ENCODE data around the gene DCUN1D2.
"Not testable (repeated sequence)": the region's sequence is repeated elsewhere in the genome, so short reads cannot be mapped to it uniquely, and the experiment has no call there.

Gene DCUN1D2

DNA sequence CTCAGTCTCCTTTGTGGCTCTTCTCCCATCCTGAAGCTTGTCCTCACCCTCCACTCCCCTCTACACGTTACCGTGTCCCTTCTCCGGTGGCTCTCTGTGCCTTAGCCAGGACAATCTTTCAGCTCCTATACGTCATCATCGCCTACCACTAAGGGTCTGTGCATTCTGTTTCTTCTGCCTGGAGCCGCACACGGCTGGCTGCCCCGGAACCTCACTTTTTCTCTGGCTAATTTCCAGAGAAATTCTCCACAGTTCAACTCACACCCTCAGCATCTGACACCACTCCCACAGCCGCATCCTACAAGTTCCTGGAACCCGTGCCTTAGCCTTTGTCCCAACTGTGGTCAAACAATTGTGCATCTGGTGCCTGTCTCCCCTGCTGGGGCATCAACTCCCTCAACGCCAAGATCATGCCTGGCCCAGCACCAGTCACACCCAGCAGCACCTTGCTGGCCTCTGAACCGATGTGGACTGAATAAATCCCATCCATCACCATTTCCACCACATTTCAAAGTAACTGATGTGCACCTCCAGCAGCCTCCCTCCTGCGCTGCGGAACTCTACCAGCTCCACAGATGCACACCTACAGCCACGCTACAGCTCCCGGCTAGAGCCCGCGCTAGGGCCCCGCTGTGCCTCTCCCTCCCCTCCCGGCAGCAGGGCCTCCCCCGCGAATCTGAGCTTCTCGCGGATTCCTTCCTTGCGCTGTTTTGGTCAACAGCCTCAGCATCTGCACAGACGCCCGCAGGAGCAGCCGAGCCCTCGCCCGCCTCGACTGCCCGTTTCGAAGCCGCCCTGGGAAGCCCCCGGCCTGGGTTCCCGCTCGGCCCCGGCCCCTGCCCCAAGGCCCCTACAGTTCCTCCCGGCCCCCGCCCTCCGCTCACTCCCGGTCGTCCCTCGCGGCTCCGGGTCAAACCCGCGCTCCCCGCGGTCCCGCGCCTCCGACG lies 689 bp downstream of the DCUN1D2 start:
- DNase-seq (ENCODE audit: low read depth in 3 of 3) = peak; percentile 3 to 31 (median 21)

DNA sequence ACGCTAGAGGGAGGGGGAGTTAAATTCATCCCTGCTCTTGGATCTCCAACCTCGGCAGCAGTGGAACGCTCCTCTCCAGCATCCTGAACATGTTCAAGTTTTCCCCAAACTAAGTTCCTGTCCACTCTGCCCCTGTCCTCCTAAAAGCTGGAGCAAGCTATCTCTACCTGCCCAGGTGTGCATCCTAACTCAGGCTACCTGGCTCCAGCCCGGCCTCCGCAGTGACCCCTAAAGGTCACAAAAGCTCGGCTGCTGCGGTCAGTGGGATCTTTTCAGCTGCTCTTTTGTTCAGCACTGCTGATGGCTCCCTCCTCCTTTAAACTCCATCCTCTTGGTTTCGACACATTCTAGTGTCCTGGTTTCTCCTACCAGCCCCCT lies 1.4 kb downstream of the DCUN1D2 start:
- DNase-seq (ENCODE audit: low read depth in 3 of 3) = no peak

DNA sequence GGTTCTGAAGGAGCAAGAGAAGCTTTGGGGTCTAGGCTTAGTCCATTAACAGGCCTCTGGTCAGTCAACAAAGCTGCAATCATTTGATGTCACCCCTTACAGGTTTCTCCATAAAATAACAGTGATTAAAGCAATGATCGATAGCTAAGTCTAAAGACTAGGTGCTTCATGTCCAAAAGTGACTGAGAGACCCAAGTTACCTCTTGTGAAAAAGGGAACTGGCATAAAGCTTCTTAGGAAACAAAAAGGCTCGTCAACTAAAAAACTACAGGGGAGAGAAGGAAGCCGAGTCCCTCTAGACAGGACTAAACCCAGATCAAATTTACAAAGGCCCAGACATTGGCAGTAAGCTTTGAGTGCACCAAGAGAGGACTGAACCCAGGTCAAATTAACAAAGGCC lies 2.2 kb downstream of the DCUN1D2 start:
- DNase-seq (ENCODE audit: low read depth in 3 of 3) = no peak

DNA sequence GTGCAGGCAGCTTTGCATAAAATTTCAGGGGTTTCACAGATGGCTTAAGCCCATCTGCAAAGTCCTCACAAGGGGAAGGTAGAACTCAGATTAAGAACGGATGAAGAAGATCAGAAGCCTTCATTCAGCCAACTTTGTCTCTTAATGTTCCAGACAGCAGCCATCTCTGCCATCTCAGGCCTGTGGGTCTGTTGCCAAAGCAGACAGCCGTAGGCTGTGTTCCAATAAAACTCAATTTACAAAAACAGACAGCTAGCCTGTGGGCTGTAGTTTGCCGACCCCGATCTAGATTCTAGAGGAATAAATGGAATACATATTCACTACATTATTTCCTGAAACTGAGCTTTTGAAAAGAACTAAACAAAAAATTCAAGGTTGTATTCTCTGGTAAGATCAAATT lies 3.8 kb downstream of the DCUN1D2 start:
- no peak for DNase-seq (ENCODE audit: low read depth in 3 of 3)

DNA sequence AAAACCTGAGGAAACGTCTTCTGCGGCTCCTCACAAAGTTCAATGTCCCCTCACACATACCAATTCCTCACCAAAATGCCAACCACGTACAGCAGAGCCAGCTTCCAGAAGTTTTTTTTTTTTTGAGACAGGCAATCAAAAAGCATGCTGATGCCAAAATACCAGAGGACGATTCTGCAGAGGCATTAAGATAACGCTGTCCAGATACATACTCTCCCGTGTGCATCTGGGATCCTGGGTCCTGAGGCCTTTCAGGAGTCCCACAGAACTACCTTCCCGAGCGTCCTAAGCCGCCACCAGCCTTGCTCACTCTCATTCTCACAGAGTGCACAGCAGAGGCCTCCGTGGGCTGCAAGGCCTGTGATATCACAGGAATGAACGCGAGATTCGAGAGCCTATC lies 5.0 kb downstream of the DCUN1D2 start:
- no peak for DNase-seq (ENCODE audit: low read depth in 3 of 3)

DNA sequence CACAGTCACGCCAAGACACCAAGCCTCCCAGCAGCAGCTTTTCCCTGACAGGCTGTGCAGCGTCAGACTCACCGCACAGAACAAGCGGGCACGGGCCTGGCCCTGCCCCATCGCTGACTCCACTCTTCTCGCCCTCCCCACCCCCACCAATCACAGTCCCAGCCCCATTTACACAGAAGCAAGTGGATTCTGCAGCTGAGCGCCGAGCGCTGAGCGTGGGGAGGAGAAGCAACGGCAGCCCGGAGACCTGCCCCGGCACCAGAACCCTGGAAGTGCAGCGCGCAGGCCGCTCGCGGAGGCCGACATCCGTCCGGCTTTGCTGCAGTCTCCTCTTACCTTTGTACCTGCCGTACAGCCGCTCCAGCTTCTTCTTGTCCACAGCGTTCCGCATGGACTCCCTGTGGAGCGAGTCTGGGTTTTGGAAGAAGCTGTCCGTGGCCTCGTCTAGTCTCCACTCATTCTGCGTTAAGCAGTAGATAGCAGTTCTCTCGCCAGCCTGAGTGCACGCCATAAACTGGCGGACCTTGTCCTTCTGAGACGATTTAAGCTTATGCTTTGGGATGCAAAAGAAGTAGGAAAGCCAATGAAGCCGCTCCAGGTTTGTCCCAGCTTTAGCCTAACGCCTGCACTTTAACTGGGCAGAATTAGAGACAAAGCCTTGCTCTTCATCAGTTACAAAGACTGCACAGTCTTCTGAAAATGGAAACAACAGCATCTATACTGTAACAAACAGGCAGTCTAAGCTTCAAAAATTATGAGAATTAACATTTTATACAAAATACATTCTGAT lies 6.8 kb downstream of the DCUN1D2 start:
- DNase-seq (ENCODE audit: low read depth in 3 of 3) = no peak

DNA sequence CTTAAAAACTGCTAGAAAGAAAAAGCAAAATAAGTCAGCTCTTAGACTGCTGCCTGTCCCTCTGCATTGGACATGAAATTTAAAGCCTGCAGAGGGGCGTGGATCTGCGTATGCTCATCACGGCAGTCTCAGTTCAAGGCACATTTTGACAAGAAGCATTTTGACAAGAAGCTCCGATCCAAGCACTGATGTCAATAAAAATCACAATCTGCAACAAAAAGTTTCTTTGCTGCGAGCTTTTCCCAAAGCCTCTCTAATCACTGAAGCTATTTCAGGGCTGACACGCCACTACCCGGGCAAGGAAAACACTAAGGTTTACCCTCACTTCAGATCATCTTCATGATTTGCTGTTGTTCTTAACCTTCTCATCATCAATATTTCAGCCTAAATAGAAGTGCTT lies 7.4 kb downstream of the DCUN1D2 start:
- no peak for DNase-seq (ENCODE audit: low read depth in 3 of 3)

DNA sequence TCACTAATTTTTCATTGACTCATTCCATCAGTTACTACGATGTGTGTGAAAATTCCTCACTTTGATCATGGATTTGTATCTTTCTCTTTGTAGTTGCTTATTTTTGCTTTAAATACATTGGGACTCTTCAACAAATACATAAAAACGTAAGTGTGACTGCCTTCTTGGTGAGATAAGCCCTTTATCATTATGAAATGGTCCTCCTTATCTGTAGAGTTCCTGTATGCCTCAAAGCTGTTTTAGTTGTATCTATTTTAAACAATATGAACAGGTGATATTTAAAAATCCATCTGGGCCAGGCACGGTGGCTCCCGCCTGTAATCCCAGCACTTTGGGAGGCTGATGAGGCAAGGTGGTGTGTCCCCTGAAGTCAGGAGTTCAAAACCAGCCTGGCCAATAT lies 11.3 kb downstream of the DCUN1D2 start:
- no peak for DNase-seq (ENCODE audit: low read depth in 3 of 3)

DNA sequence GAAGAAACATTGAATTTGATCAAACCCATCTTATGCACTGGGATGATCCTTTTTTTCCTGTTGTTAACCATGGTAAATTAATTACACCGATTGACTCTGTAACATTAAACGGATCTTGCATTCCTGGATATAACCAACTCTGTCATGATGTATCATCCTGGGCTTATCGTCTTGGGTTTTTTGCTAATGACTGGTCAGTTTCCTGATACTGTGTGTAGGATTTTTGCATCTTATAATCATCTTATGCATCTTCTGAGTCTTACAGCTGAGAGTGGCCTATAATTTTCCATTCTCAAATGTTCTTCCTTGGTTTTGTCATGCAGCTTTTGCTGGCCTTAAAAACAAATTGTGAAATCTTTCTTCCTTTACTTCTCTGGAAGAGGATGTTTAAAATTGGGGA lies 12.8 kb downstream of the DCUN1D2 start:
- no peak for DNase-seq (ENCODE audit: low read depth in 3 of 3)

DNA sequence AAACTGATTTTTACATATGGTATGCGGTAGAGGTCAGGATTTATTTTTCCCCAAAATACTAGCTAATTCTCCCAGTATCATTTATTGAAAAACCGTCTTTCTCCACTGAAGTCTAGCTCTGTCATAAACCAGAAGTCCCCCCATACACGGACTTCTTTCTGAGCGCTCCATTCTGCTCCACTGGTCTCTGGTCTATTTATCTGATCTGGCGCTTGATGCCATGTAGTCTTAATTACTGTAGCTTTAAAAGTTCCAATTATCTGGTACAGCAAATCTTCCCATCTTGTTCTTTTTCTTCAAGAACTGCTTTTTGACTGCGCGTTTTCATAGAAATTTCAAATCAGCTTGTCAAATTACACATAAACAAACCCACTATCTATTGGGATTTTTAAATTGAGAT lies 13.7 kb downstream of the DCUN1D2 start:
- no peak for DNase-seq (ENCODE audit: low read depth in 3 of 3)

DNA sequence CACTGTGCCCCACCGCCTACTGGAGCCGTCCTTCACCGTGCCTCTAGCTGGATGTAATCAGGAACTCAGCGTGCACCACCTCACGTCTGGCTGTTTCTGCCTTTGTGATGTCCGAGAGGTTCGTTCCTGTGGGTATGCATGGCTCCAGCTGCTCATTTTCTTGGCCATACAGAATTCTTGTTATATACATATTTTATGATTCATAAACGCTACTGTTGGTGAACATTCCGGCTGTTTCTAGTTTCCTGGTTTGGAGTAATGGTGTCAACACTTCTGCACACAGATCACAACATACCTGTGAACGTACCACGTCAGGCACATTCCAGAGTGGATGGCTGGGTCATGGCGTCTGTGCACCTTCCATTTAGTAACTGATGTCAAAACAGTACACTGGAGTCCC lies 14.6 kb downstream of the DCUN1D2 start:
- DNase-seq (ENCODE audit: low read depth in 3 of 3) = no peak

DNA sequence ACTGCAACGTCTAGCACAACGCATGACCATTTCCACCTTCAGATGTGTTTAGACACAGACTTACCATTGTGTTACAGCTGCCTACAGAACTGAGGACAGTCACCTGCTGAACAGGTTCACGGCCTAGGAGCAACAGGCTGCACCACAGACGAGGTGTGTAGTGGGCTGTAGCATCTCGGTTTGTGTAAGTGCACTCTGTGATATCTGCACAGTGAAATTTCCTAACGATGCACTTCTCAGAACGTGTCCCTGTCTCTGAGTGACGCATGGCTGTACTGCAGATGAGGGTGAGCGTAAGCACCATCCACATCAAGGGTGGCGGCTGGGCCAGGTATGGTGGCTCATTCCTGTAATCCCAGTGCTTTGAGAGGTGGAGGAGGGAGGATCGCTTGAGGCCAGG lies 15.2 kb downstream of the DCUN1D2 start:
- DNase-seq (ENCODE audit: low read depth in 3 of 3) = no peak

DNA sequence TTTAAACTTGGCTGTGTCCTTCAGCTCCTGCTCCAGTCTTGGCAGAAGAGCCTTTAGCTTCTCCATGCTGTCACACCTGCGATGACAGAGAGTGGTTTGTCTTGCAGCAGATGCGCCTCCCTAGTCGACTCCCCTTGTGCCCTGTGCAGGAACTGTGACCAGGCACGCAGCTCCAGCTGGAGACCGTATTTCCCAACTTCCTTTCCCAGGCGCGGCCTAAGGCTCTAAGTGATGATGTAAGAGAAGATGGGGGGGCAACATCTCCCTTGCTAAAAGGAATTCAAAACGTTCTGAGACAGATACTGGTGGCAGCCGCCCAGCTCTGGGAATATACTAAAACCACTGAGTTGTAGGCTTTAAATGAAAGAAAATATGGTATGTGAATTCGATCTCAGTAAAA lies 16.3 kb downstream of the DCUN1D2 start:
- no peak for DNase-seq (ENCODE audit: low read depth in 3 of 3)

DNA sequence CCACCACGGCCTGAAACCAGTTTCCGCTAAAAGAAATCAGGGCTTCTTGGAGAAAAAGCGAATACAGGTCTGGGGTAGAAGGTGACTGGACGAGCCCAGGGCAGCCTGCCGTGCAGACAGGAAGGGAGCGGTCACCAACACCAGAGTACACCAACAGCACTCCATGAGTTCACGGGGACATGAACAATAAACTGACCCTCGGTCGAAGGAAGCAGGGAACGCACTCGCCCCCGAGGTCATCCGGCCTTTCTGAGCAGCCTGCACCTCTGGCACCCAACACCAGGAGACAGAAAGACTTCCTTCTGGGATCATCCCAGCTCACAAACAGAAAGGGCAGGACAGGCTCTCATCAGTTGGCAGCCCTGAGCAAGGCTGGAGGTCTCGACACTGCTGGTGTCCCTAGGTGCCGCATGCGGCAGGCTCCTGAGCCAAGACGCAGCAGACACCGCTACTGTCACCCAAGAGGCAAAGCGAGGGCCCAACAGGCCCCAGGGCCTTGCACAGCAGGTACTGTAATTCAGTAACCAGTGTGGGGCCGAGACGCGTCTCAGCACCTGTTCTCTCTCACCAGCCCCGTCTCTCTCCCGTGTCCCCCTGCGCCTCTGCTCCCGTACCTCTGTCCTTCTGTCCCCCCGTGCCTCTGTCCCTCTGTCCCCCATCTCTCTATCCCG lies 18.0 kb downstream of the DCUN1D2 start:
- DNase-seq (ENCODE audit: low read depth in 3 of 3) = no peak

DNA sequence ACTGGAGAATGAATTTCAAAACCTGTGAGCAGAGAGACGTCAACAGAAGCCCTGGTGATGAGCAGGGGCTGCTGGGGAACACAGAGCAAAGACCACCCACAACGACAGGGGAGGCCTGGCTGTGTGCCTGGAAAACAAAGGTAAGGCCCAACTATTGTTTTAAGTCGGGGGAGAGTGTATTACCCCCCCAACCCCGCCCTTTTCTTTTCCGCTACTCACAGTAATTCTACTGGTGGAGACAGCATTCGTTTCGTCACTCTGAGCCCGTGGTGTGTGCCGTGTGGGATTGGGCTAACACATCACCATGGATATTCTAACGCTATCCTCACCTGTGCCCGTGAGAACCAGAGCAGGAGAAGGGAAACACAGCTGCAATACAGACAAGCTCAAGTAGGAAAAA lies 18.7 kb downstream of the DCUN1D2 start:
- DNase-seq (ENCODE audit: low read depth in 3 of 3) = no peak

DNA sequence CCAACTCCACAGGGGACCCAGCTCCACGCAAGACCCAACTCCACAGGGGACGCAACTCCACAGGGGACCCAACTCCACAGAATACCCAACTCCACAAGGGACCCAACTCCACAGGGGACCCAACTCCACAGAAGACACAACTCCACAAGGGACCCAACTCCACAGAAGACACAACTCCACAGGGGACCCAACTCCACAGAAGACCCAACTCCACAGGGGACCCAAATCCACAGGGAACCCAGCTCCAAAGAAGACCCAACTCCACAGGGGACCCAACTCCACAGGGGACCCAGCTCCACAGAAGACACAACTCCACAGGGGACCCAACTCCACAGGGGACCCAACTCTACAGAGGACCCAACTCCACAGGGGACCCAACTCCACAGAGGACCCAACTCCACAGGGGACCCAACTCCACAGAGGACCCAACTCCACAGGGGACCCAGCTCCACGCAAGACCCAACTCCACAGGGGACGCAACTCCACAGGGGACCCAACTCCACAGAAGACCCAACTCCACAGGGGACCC lies 19.8 kb downstream of the DCUN1D2 start:
- DNase-seq (ENCODE audit: low read depth in 3 of 3) = not testable (repeated sequence)

DNA sequence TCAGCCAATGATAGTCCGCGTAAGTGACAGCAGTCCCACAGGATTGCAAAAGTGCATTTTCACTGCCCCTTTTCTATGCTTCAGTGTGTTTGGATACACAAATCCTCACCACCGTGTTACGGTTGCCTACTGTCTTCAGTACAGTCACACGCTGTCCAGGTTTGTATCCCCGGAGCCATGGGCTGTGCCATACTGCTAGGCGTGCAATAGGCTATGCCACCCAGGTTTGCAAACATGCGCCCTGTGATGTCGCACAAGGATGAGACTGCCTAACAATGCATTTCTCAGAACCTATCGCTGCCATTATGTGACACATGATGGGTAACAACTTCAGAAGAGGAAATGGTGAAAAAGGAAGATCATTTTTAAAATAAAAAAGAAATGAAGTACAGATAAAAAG lies 20.4 kb downstream of the DCUN1D2 start:
- DNase-seq (ENCODE audit: low read depth in 3 of 3) = no peak

DNA sequence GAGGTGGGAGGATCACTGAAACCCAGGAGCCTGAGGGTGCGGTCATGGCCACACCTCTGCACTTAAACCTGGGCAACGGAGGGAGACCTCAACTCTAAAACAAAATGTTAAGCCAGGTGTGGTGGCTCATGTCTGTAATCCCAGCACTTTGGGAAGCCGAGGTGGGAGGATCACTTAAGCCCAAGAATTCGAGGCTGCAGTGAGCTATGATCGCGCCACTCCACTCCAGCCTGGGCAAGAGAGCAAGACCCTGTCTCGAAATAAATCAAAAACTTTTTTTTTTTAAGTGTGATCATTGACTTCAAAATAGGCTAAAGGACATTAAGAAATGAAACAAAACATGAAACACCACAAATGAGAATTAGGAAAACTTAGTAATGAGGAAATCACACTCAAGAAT lies 20.9 kb downstream of the DCUN1D2 start:
- no peak for DNase-seq (ENCODE audit: low read depth in 3 of 3)

DNA sequence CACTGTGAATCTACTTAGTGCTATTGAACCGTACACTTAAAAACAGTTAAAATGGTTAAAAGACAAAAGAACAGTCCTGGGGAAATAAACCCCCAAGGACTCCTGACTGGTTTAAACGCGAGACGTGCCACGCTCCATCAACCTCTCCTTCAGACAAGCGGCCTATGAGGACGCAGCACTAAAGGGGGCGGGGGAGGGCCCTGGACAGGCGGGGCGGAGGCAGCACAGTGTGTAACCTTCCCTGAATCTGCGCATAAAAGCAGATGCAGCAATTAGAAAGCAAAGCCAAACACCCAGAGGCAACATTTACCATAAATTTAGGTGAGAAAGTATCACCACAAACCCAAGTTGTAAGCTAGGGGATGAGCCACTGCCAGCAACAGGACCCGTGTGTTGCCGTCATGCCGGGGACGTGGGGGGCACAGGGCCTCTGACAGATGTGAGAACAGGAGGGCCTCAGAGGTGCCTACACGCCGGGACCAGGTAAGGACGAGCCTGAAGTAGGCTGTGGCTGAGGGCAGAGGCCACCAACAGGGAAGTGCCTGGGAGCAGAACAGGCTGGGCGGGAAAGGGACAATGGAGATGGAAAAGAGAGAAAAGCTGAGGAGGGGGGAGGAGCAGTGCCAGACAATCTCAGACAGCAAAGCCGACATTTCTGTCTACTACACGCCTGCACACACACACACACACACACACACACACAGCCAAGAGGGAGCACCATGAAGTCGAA lies 21.9 kb downstream of the DCUN1D2 start:
- no peak for DNase-seq (ENCODE audit: low read depth in 3 of 3)

DNA sequence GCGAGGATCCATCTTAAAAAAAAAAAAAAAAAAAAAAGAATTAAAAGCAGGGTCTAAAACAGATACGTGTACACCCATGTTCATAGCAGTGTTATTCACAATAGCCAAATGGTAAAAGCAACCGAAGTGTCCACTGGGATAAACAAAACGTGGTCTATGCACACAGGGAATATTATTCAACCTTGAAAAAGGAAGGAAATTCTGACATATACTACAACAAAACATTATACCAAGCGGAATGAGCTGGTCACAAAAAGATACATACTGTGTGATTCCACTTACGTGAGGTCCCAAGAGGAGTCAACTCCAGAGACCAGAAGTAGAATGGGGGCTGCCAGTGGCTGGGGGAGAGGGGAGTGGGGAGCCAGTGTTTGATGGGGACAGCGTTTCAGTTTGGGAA lies 22.5 kb downstream of the DCUN1D2 start:
- DNase-seq (ENCODE audit: low read depth in 3 of 3) = no peak

DNA sequence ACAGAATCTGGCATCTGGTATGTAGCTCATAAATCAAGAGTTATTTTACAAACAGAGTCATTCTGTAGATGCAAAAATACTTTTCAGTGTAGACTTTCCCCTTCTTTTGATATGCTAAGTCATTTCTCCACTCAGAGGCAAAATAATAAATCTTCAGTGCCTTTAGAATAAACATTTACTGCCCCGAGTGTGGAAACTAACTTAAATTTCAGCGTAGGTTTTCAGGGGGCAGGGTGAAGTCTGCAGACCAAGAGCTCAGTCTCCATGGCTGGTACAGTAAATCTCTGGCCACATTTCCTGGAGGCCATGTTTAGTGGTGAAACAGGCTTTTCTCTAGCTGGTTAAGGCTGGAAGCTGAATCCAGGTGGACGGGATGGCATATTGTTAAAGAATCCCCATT lies 24.1 kb downstream of the DCUN1D2 start:
- DNase-seq (ENCODE audit: low read depth in 3 of 3) = no peak

DNA sequence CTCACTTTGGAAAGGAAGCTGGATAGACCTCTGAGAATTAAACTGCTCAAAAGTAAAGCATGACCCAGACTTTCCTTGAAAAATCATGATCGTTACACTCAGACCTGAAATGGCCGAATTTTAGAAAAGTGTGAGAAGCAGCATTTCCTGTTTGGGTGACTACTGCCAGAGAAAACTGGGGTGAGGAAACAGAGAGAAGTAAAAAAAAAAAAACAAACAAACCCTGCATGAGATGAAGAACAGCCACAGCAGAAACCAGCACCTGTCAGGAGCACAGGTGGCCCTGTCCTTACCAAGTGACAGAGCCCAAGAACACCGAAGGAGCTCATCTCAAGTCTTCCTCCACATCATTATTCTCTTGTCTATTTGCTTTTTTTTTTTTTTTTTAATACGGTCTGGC lies 25.2 kb downstream of the DCUN1D2 start:
- DNase-seq (ENCODE audit: low read depth in 3 of 3) = no peak
